ENCODE measurements around the gene MAGEA4.

MAGEA4 gene

DNA sequence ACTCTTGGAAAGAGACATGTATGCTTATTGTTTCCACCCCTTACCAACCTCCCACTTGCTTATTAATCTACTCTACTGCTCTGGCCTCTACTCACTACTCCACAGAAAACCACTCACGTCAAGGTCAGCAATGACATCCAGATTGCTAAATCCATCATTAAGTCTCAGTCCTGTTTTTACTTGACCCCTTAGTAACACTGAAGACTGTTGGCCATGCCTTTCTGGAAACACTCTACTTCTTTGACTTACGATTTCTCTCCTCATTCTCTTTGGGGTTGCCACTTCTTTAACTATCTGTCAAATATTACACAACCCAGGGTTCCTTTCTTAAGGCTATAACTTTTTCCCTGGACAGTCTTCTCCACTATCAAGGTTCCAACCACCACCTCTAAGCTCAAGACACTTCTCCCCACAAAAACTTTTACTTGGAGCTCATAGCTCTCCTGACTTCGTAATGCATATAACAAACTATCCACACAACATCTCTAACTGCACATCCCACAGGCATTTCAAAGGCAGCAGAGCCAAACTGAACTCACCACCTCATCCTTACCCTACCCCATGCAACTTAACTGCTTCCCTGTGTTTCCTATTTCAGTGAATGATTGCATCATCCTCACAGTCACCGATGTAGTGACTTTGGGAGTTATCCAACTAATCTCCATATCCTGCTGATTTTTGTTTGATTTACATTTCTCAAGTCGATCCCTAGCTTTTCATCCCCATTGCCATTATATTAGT is 15.8 kb upstream of the MAGEA4 start:
- H3K27me3 ChIP-seq (ENCODE audit: insufficient read depth, low read length, poor library complexity, severe bottlenecking), result no peaks in the 10 kb centered on the region
- H4K20me1 ChIP-seq (ENCODE audit: insufficient read depth, low read length, poor library complexity, severe bottlenecking), result no peaks in the 10 kb centered on the region
- H3K36me3 ChIP-seq (ENCODE audit: insufficient read depth, low read length), result no peaks in the 10 kb centered on the region
- no peaks in the 10 kb centered on the region for H3F3A ChIP-seq (ENCODE audit: low read depth)
- no peak overlapping the region for H2AFZ ChIP-seq (ENCODE audit: low read length)
- no peak for TF ChIP-seq EZH2phosphoT487 (IDR thresholded peaks at IDR 0.05; ENCODE audit: borderline replicate concordance)
- TF ChIP-seq, protein P1, sequence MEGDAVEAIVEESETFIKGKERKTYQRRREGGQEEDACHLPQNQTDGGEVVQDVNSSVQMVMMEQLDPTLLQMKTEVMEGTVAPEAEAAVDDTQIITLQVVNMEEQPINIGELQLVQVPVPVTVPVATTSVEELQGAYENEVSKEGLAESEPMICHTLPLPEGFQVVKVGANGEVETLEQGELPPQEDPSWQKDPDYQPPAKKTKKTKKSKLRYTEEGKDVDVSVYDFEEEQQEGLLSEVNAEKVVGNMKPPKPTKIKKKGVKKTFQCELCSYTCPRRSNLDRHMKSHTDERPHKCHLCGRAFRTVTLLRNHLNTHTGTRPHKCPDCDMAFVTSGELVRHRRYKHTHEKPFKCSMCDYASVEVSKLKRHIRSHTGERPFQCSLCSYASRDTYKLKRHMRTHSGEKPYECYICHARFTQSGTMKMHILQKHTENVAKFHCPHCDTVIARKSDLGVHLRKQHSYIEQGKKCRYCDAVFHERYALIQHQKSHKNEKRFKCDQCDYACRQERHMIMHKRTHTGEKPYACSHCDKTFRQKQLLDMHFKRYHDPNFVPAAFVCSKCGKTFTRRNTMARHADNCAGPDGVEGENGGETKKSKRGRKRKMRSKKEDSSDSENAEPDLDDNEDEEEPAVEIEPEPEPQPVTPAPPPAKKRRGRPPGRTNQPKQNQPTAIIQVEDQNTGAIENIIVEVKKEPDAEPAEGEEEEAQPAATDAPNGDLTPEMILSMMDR (conservative IDR thresholded peaks at IDR 0.05; ENCODE audit: low read length), result no peak
- H3K4me1 ChIP-seq (ENCODE audit: insufficient read depth, low read length, poor library complexity, severe bottlenecking), result no peaks in the 10 kb centered on the region
- H3K9me2 ChIP-seq (replicated peaks; ENCODE audit: low read depth, low read length), result no peaks in the 10 kb centered on the region
- H3K9ac ChIP-seq (ENCODE audit: low read depth, low read length, poor library complexity, severe bottlenecking), result no peak overlapping the region
- H3K9me3 ChIP-seq (ENCODE audit: insufficient read depth, low read depth, low read length), result no peaks in the 10 kb centered on the region
- no peaks in the 10 kb centered on the region for H3K79me2 ChIP-seq (ENCODE audit: insufficient read depth, low read length)
- H3K4me3 ChIP-seq (ENCODE audit: low read length, poor library complexity, severe bottlenecking), result no peak overlapping the region
- H3K4me2 ChIP-seq (ENCODE audit: low read depth, low read length, poor library complexity, severe bottlenecking), result no peak overlapping the region

DNA sequence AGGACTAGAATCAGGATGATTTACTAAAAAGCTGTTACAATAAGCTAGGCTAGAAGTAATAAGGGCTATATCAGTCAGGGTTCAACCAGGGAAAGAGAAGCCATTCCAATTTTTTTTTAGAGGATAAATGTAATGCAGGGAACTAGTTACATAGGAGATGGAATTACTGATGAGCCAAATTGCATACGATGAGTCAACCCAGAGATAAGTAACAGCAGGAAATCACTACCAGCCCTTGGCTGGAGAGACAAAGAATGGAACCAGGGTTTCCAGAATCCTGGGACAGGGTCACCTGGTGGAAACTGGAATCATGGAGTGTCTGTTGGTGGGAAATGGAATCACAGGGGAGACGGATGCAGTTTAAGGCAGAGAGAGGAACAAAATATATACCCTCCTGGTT is 13.1 kb upstream of the MAGEA4 start:
- TF ChIP-seq, protein P1 (conservative IDR thresholded peaks at IDR 0.05; ENCODE audit: low read length), result no peak
- TF ChIP-seq EZH2phosphoT487 (IDR thresholded peaks at IDR 0.05; ENCODE audit: borderline replicate concordance), result no peak
- no peak overlapping the region for H3K4me2 ChIP-seq (ENCODE audit: low read depth, low read length, poor library complexity, severe bottlenecking)
- H3K4me3 ChIP-seq (ENCODE audit: low read length, poor library complexity, severe bottlenecking), result no peak overlapping the region
- no peaks in the 10 kb centered on the region for H3K79me2 ChIP-seq (ENCODE audit: insufficient read depth, low read length)
- H3K27me3 ChIP-seq (ENCODE audit: insufficient read depth, low read length, poor library complexity, severe bottlenecking), result no peaks in the 10 kb centered on the region
- H3K9me2 ChIP-seq (replicated peaks; ENCODE audit: low read depth, low read length), result no peaks in the 10 kb centered on the region
- no peaks in the 10 kb centered on the region for H3K4me1 ChIP-seq (ENCODE audit: insufficient read depth, low read length, poor library complexity, severe bottlenecking)
- no peaks in the 10 kb centered on the region for H3K9me3 ChIP-seq (ENCODE audit: insufficient read depth, low read depth, low read length)
- H2AFZ ChIP-seq (ENCODE audit: low read length), result no peak overlapping the region
- no peaks in the 10 kb centered on the region for H3F3A ChIP-seq (ENCODE audit: low read depth)
- no peaks in the 10 kb centered on the region for H3K36me3 ChIP-seq (ENCODE audit: insufficient read depth, low read length)
- H3K9ac ChIP-seq (ENCODE audit: low read depth, low read length, poor library complexity, severe bottlenecking), result no peak overlapping the region
- H4K20me1 ChIP-seq (ENCODE audit: insufficient read depth, low read length, poor library complexity, severe bottlenecking), result no peaks in the 10 kb centered on the region

DNA sequence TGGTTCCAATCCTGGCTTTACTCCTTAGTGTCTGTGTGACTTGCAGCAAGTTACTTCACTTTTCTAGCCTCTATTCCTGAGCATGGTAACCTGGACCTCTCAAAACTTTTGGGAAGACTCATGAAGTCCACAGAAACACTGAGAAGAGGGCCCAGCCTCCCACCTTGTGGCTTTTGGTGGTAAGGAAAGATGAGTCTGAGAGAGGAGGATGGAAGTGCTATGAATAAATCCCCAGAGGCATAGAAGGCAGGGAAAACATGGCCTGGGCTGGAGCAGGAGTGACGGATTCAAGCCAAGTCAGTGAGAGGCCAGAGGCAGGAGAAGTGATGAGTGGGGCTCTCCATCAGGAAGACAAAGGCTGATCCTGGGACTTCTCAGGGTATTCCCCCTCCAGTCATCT is 10.9 kb upstream of the MAGEA4 start:
- H3K79me2 ChIP-seq (ENCODE audit: insufficient read depth, low read length), result no peaks in the 10 kb centered on the region
- no peak overlapping the region for H2AFZ ChIP-seq (ENCODE audit: low read length)
- no peaks in the 10 kb centered on the region for H3K9me3 ChIP-seq (ENCODE audit: insufficient read depth, low read depth, low read length)
- TF ChIP-seq EZH2phosphoT487 (IDR thresholded peaks at IDR 0.05; ENCODE audit: borderline replicate concordance), result no peak
- TF ChIP-seq, protein P1 (conservative IDR thresholded peaks at IDR 0.05; ENCODE audit: low read length), result no peak
- H3F3A ChIP-seq (ENCODE audit: low read depth), result no peaks in the 10 kb centered on the region
- H3K9ac ChIP-seq (ENCODE audit: low read depth, low read length, poor library complexity, severe bottlenecking), result no peak overlapping the region
- H4K20me1 ChIP-seq (ENCODE audit: insufficient read depth, low read length, poor library complexity, severe bottlenecking), result no peaks in the 10 kb centered on the region
- no peaks in the 10 kb centered on the region for H3K4me1 ChIP-seq (ENCODE audit: insufficient read depth, low read length, poor library complexity, severe bottlenecking)
- H3K4me2 ChIP-seq (ENCODE audit: low read depth, low read length, poor library complexity, severe bottlenecking), result no peak overlapping the region
- no peaks in the 10 kb centered on the region for H3K27me3 ChIP-seq (ENCODE audit: insufficient read depth, low read length, poor library complexity, severe bottlenecking)
- no peaks in the 10 kb centered on the region for H3K36me3 ChIP-seq (ENCODE audit: insufficient read depth, low read length)
- H3K9me2 ChIP-seq (replicated peaks; ENCODE audit: low read depth, low read length), result no peaks in the 10 kb centered on the region
- no peak overlapping the region for H3K4me3 ChIP-seq (ENCODE audit: low read length, poor library complexity, severe bottlenecking)
